K562 (cell line): ENCODE measurements around the gene PAQR7. TPM values are rescaled to one million over a fixed set of nuclear protein-coding genes. Genes with fewer than 3 reads are reported as not detected.
A peak's percentile ranks its signal among the peaks of the same experiment; 100 is the strongest.

Source experiments
- BDP1 ChIP-seq: IDR thresholded peaks from 3 replicates; pipeline ENCODE4 v1.6.1; 2011; ENCODE audit not compliant: insufficient read length, insufficient read depth
- BRF1 ChIP-seq: IDR thresholded peaks from 3 replicates; pipeline ENCODE4 v1.6.1; 2011; ENCODE audit warnings: borderline replicate concordance, mild to moderate bottlenecking; ENCODE audit not compliant: insufficient read length; ENCODE audit errors: extremely low read depth
- CEBPG ChIP-seq, 3 experiments: fragments of 200-800 bp in 1 of 3; sonication (Bioruptor generic) in 1 of 3; sonication (generic) in 1 of 3; formaldehyde crosslinking in 1 of 3; IDR thresholded peaks in 2 of 3; conservative IDR thresholded peaks in 1 of 3; 2 replicates each; pipeline versions ENCODE4 v1.6.1 to v1.8.0; 2016 to 2022; ENCODE audit warnings: missing compliant biosample characterization in 2 of 3, missing genetic modification characterization in 2 of 3, mild to moderate bottlenecking in 1 of 3, missing genetic modification reagents in 1 of 3
- CREB1 ChIP-seq, 2 experiments: sonication (generic) in 1 of 2; formaldehyde crosslinking in 1 of 2; IDR thresholded peaks; 2 replicates each; pipeline versions ENCODE4 v1.6.1 to v1.8.0; 2012 to 2022; ENCODE audit warnings: inconsistent platforms in 1 of 2, mild to moderate bottlenecking in 1 of 2, missing genetic modification reagents in 1 of 2, moderate library complexity in 1 of 2
- FOXA1 ChIP-seq: fragments of 450-650 bp; IDR thresholded peaks from 2 replicates; pipeline ENCODE4 v1.6.1; 2016; ENCODE audit warnings: mild to moderate bottlenecking, borderline replicate concordance
- FOXJ3 ChIP-seq: sonication (generic); formaldehyde crosslinking; IDR thresholded peaks from 2 replicates; pipeline ENCODE4 v1.4.0; 2020; ENCODE audit warnings: mild to moderate bottlenecking, missing genetic modification reagents
- IRF2 ChIP-seq: sonication (generic); formaldehyde crosslinking; IDR thresholded peaks from 2 replicates; pipeline ENCODE4 v1.8.1; 2022; ENCODE audit warnings: mild to moderate bottlenecking, missing genetic modification reagents
- MTF1 ChIP-seq: fragments of 250-450 bp; sonication (Bioruptor Pico); IDR thresholded peaks from 2 replicates; pipeline ENCODE4 v1.9.0; 2021; ENCODE audit warnings: moderate library complexity, mild to moderate bottlenecking, inconsistent platforms, borderline replicate concordance
- NCOA2 ChIP-seq, 2 experiments: fragments of 450-650 bp; IDR thresholded peaks; 2 replicates each; pipeline ENCODE4 v1.6.1; 2018; ENCODE audit warnings: mild to moderate bottlenecking in 2 of 2, moderate library complexity in 1 of 2; ENCODE audit not compliant: partially characterized antibody in 2 of 2
- NR2C1 ChIP-seq, 2 experiments: fragments of 450-650 bp; IDR thresholded peaks; 2 replicates each; pipeline ENCODE4 v1.6.1; 2017; ENCODE audit warnings: mild to moderate bottlenecking in 2 of 2, antibody characterized with exemption in 1 of 2, inconsistent platforms in 1 of 2, missing compliant biosample characterization in 1 of 2, missing genetic modification characterization in 1 of 2
- NR4A1 ChIP-seq, 2 experiments: fragments of 250-450 bp in 1 of 2; fragments of 450-650 bp in 1 of 2; sonication (Bioruptor Pico) in 1 of 2; IDR thresholded peaks; 2 replicates each; pipeline versions ENCODE4 v1.4.0 to v1.6.1; 2016 to 2020; ENCODE audit warnings: mild to moderate bottlenecking in 2 of 2, missing compliant biosample characterization in 1 of 2, missing genetic modification characterization in 1 of 2, moderate library complexity in 1 of 2
- POLR2A ChIP-seq: fragments of 450-650 bp; conservative IDR thresholded peaks from 2 replicates; pipeline ENCODE4 v1.6.1; 2016
- PRMT5 ChIP-seq: sonication (generic); formaldehyde crosslinking; IDR thresholded peaks from 2 replicates; pipeline ENCODE4 v1.5.0; 2020; ENCODE audit warnings: missing genetic modification reagents
- PRPF4 ChIP-seq: fragments of 200-400 bp; formaldehyde crosslinking; IDR thresholded peaks from one replicate; pipeline ENCODE4 v1.6.1; 2017; ENCODE audit warnings: low read length, low read depth, mild to moderate bottlenecking; ENCODE audit not compliant: insufficient read depth, poor library complexity, severe bottlenecking
- RFX1 ChIP-seq: fragments of 450-650 bp; IDR thresholded peaks from 2 replicates; pipeline ENCODE4 v1.6.1; 2016; ENCODE audit warnings: mild to moderate bottlenecking, moderate library complexity
- SRSF1 ChIP-seq: fragments of 200-400 bp; formaldehyde crosslinking; IDR thresholded peaks from 2 replicates; pipeline ENCODE4 v1.6.1; 2017; ENCODE audit warnings: mild to moderate bottlenecking, low read depth, low read length, moderate library complexity
- TEAD2 ChIP-seq: fragments of 450-650 bp; IDR thresholded peaks from 2 replicates; pipeline ENCODE4 v1.6.1; 2016; ENCODE audit warnings: missing genetic modification characterization, control low read depth, missing compliant biosample characterization
- ZNF121 ChIP-seq: sonication (generic); formaldehyde crosslinking; conservative IDR thresholded peaks from 2 replicates; pipeline ENCODE4 v1.8.0; 2022; ENCODE audit warnings: missing genetic modification reagents
- ZNF23 ChIP-seq: fragments of 250-450 bp; sonication (Bioruptor Pico); IDR thresholded peaks from 2 replicates; pipeline ENCODE4 v1.4.0; 2020; ENCODE audit warnings: mild to moderate bottlenecking
- ZNF311 ChIP-seq: fragments of 250-450 bp; sonication (Bioruptor Pico); IDR thresholded peaks from 2 replicates; pipeline ENCODE4 v1.4.0; 2020; ENCODE audit warnings: mild to moderate bottlenecking, moderate library complexity
- ZNF431 ChIP-seq: sonication (generic); formaldehyde crosslinking; IDR thresholded peaks from 2 replicates; pipeline ENCODE4 v1.8.0; 2022; ENCODE audit warnings: mild to moderate bottlenecking, missing genetic modification reagents
- ZNF707 ChIP-seq: fragments of 250-450 bp; sonication (Bioruptor Pico); conservative IDR thresholded peaks from 2 replicates; pipeline ENCODE4 v1.8.0; 2022; ENCODE audit warnings: inconsistent platforms, mild to moderate bottlenecking, moderate library complexity
- polyA plus RNA-seq, 8 experiments: library from polyadenylated mRNA; depleted of rRNA in 4 of 8; stranded (reverse) in 5 of 8; unstranded in 3 of 8; fragments of >200 nt; fragmentation: Nextera tagmentation in 2 of 8; fragmentation: Illumina TruSeq in 1 of 8; extraction: Ambion mirVana in 2 of 8; extraction: Trizol in 1 of 8; gene quantifications; 2 replicates each; pipeline versions ENCODE4 v1.2.1 to v1.2.3, GENCODE V29; 2011 to 2014; ENCODE audit warnings: inconsistent platforms in 1 of 8, missing spikeins in 1 of 8
- total RNA-seq, 7 experiments: library from RNA; depleted of rRNA in 6 of 7; stranded (reverse); fragments of >200 nt in 6 of 7; fragmentation: Illumina TruSeq in 2 of 7; extraction: Trizol in 2 of 7; gene quantifications; 2 replicates each; pipeline versions ENCODE4 v1.2.1 to v1.2.3, GENCODE V29; 2011 to 2021; ENCODE audit warnings: low replicate concordance in 1 of 7
- TF ChIP-seq, protein P1 (sequence below): sonication (generic); formaldehyde crosslinking; IDR thresholded peaks from 2 replicates; pipeline ENCODE4 v1.8.0; 2023; ENCODE audit warnings: mild to moderate bottlenecking, missing genetic modification reagents

Gene PAQR7
- total and polyA plus RNA-seq, 9 of the 15 experiments (the other 6 are each of a cell fraction or from before 2014, with no cell fraction given) = 1.1 to 5.2 (median 2.6) TPM

DNA sequence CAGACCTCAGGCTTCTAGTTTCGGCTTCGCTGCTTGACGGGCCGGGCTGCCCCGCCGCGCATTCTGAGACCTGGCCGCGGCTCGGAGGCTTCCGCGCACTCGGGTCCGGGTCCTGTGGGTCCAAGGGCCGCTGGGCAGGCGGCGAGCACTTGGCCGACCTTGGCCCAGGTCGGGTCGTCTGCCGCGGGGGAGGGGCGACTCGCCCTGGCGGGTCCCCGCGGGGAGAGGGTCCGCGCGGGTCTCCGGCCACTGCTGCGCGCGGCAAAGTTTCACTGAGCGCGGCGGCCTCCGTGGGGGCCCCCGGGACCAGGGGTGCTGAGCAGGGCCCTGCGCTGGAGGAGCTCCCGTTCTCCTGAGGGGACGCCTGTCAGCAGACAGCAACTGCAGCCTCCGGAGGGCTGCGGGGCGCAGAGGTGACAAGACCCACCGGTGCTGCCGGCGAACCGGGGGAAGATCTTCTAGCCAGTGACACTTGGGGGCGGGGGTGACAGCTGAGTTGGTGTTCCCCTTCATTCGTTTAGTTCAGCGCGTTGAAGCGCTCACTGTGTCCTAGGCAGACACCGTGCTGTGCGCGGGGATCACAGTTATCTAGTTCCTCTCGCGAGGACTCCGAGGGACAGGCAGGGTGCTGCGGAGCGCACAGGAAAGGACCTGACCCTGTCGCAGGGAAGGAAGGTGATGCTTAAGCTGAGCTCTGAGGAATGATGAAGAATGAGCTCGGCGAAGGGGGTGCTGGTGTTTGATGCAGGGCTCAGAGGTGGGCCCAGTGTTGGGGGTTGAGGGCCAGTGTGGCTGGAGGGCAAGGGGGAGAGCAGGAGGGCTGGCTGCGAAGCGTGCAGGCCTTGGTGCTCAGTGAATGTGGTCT is 55.0 kb downstream of the PAQR7 start (continued):
- TF ChIP-seq, protein P1, sequence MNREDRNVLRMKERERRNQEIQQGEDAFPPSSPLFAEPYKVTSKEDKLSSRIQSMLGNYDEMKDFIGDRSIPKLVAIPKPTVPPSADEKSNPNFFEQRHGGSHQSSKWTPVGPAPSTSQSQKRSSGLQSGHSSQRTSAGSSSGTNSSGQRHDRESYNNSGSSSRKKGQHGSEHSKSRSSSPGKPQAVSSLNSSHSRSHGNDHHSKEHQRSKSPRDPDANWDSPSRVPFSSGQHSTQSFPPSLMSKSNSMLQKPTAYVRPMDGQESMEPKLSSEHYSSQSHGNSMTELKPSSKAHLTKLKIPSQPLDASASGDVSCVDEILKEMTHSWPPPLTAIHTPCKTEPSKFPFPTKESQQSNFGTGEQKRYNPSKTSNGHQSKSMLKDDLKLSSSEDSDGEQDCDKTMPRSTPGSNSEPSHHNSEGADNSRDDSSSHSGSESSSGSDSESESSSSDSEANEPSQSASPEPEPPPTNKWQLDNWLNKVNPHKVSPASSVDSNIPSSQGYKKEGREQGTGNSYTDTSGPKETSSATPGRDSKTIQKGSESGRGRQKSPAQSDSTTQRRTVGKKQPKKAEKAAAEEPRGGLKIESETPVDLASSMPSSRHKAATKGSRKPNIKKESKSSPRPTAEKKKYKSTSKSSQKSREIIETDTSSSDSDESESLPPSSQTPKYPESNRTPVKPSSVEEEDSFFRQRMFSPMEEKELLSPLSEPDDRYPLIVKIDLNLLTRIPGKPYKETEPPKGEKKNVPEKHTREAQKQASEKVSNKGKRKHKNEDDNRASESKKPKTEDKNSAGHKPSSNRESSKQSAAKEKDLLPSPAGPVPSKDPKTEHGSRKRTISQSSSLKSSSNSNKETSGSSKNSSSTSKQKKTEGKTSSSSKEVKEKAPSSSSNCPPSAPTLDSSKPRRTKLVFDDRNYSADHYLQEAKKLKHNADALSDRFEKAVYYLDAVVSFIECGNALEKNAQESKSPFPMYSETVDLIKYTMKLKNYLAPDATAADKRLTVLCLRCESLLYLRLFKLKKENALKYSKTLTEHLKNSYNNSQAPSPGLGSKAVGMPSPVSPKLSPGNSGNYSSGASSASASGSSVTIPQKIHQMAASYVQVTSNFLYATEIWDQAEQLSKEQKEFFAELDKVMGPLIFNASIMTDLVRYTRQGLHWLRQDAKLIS (CRISPR knock-in tag) = peak; percentile 12; the same call in 1 of the 2 replicates
- TF ChIP-seq ZNF23 (CRISPR knock-in tag) (no peak), MTF1 (no peak), PRPF4 (no peak), ZNF311 (CRISPR knock-in tag) (no peak), ZNF707 (CRISPR knock-in tag) (no peak), IRF2 (CRISPR knock-in tag) (no peak), ZNF121 (no peak), NCOA2 (IDR thresholded peaks at IDR 0.05; ENCODE audit: partially characterized antibody in 2 of 2) (no peak), POLR2A (peak; percentile 52), FOXJ3 (CRISPR knock-in tag) (no peak), FOXA1 (no peak), BDP1 (no peak), TEAD2 (tag) (no peak), PRMT5 (CRISPR knock-in tag) (no peak), BRF1 (no peak), SRSF1 (0 out of 2 replicates have a peak, but pooled peaks have one; percentile 21), CREB1 (IDR thresholded peaks at IDR 0.05) (no peak; the same call in 1 of the 2 replicates), CREB1 (CRISPR knock-in tag; IDR thresholded peaks at IDR 0.05) (no peak; the same call in 1 of the 2 replicates), CEBPG (CRISPR knock-in tag; IDR thresholded peaks at IDR 0.05) (no peak), CEBPG (tag; conservative IDR thresholded peaks at IDR 0.05 in 1 of 2, IDR thresholded peaks at IDR 0.05 in 1 of 2) (no peak), ZNF431 (CRISPR knock-in tag) (peak; percentile 55; the same call in 1 of the 2 replicates), NR2C1 (IDR thresholded peaks at IDR 0.05) (no peak), NR2C1 (tag; IDR thresholded peaks at IDR 0.05) (no peak), NR4A1 (CRISPR knock-in tag; IDR thresholded peaks at IDR 0.05) (no peak), NR4A1 (tag; IDR thresholded peaks at IDR 0.05) (no peak), RFX1 (no peak)
